GM12892 (cell line): ENCODE measurements around the gene ROPN1L.
"Not testable (repeated sequence)": the region's sequence is repeated elsewhere in the genome, so short reads cannot be mapped to it uniquely, and the experiment has no call there.

Source experiments
- DNase-seq: peaks from one replicate; pipeline ENCODE4 v3.0.0; 2011; ENCODE audit not compliant: insufficient read length
- FAIRE-seq: peaks from 2 replicates; lab custom pipeline; 2011; peaks lifted over from hg19 to GRCh38; lab: Jason Lieb, UNC
- POLR2A ChIP-seq: IDR thresholded peaks from 2 replicates; pipeline ENCODE4 v1.6.1; 2011; ENCODE audit warnings: low read depth, low read length, control low read depth
- POLR2AphosphoS5 ChIP-seq: IDR thresholded peaks from 2 replicates; pipeline ENCODE4 v1.6.1; 2011; ENCODE audit warnings: low read depth, low read length, control low read depth
- TAF1 ChIP-seq: IDR thresholded peaks from 2 replicates; pipeline ENCODE4 v1.6.1; 2011; ENCODE audit warnings: low read depth, mild to moderate bottlenecking, control low read depth, low read length, borderline replicate concordance

Gene ROPN1L

GRCh38 chr5:10511741-10512640 is 70.3 kb downstream of the ROPN1L start:
- FAIRE-seq (no peak), DNase-seq (no peak)
- TF ChIP-seq POLR2AphosphoS5: no peak
- no peak for TF ChIP-seq TAF1
- TF ChIP-seq POLR2A: no peak

GRCh38 chr5:10513501-10514442 is 72.1 kb downstream of the ROPN1L start:
- DNase-seq (no peak), FAIRE-seq (no peak)
- TF ChIP-seq POLR2AphosphoS5 (no peak), POLR2A (no peak), TAF1 (no peak)

- FAIRE-seq, DNase-seq: not testable (repeated sequence)
These were observed 72.9 kb downstream of the ROPN1L start for GRCh38 chr5:10514572-10514971.
